Suprapubic skin (tissue), 4 donors: ENCODE data around the gene ZNF598.

Source experiments
- EP300 ChIP-seq: sonication (generic); formaldehyde crosslinking; IDR thresholded peaks from one replicate; pipeline ENCODE4 v1.6.1; 2017; ENCODE audit warnings: antibody characterized with exemption
- POLR2A ChIP-seq, 2 donors: fragments of 450-650 bp; IDR thresholded peaks; one replicate each; pipeline ENCODE4 v1.6.1; 2017; ENCODE audit warnings: antibody characterized with exemption in 2 of 2, mild to moderate bottlenecking in 2 of 2, moderate library complexity in 2 of 2
- POLR2AphosphoS5 ChIP-seq, 3 donors: sonication (generic); formaldehyde crosslinking; IDR thresholded peaks; one replicate each; pipeline ENCODE4 v1.6.1; 2017; ENCODE audit warnings: antibody characterized with exemption in 3 of 3

GRCh38 chr16:1949507-1949906 lies 60.1 kb downstream of the ZNF598 start:
- no peak for TF ChIP-seq POLR2AphosphoS5 (IDR thresholded peaks at IDR 0.05)
- TF ChIP-seq POLR2A (IDR thresholded peaks at IDR 0.05): no peak
- TF ChIP-seq EP300: no peak
